ENCODE measurements around the gene MNX1. TPM values are rescaled to one million over a fixed set of nuclear protein-coding genes. Genes with fewer than 3 reads are reported as not detected.

Gene MNX1
- total RNA-seq, 1 experiment from 2014 or later, result 1.8 TPM

- no peak for DNase-seq (ENCODE audit: low read depth)
These were observed 4.4 kb upstream of the MNX1 start for GRCh38 chr7:157014635-157015555.

GRCh38 chr7:157013602-157014549 lies 3.4 kb upstream of the MNX1 start:
- no peak for DNase-seq (ENCODE audit: low read depth)

- DNase-seq (ENCODE audit: low read depth), result no peak
These were observed 2.6 kb upstream of the MNX1 start for GRCh38 chr7:157013101-157013500.

- DNase-seq (ENCODE audit: low read depth), result no peak
These were observed 1.7 kb upstream of the MNX1 start for GRCh38 chr7:157012113-157012547.

GRCh38 chr7:157011333-157012112 lies 1.1 kb upstream of the MNX1 start:
- DNase-seq (ENCODE audit: low read depth), result no peak

GRCh38 chr7:157009778-157010587 lies 480 bp downstream of the MNX1 start:
- DNase-seq (ENCODE audit: low read depth), result no peak

GRCh38 chr7:157009170-157009777 lies 1.2 kb downstream of the MNX1 start:
- no peak for DNase-seq (ENCODE audit: low read depth)

- no peak for DNase-seq (ENCODE audit: low read depth)
These were observed 2.0 kb downstream of the MNX1 start for GRCh38 chr7:157008206-157009169.

GRCh38 chr7:157007470-157008066 lies 2.9 kb downstream of the MNX1 start:
- DNase-seq (ENCODE audit: low read depth), result no peak

GRCh38 chr7:157006829-157007469 lies 3.5 kb downstream of the MNX1 start:
- no peak for DNase-seq (ENCODE audit: low read depth)

GRCh38 chr7:157006205-157006747 lies 4.2 kb downstream of the MNX1 start:
- no peak for DNase-seq (ENCODE audit: low read depth)

- DNase-seq (ENCODE audit: low read depth), result no peak
These were observed 4.8 kb downstream of the MNX1 start for GRCh38 chr7:157005456-157006204.

- DNase-seq (ENCODE audit: low read depth), result no peak
These were observed 5.7 kb downstream of the MNX1 start for GRCh38 chr7:157004521-157005455.

GRCh38 chr7:157003756-157004520 lies 6.5 kb downstream of the MNX1 start:
- DNase-seq (ENCODE audit: low read depth), result no peak

GRCh38 chr7:157003445-157003755 lies 7.1 kb downstream of the MNX1 start:
- no peak for DNase-seq (ENCODE audit: low read depth)
